HCT116 (cell line): ENCODE data around the gene MICOS13. TPM values are rescaled to one million over a fixed set of nuclear protein-coding genes. Genes with fewer than 3 reads are reported as not detected.

Experiments
- ATAC-seq: fragments of 200-7000 bp; cut with Tn5 transposase; 2 replicates; pipeline ENCODE4 v1.9.1; 2020; ENCODE audit warnings: mild to moderate bottlenecking, moderate library complexity
- BruUV-seq: library from RNA; stranded (reverse); fragments of 400-500 nt; replicated peaks from 2 replicates; lab custom pipeline; 2021; lab: Mats Ljungman, UMichigan
- CTCF ChIA-PET: fragments of 300-600 bp; sonication (Branson Sonifier 250); formaldehyde crosslinking; loops from one replicate; lab custom pipeline; 2021; ENCODE audit warnings: antibody characterized with exemption; lab: Charles Lee
- POLR2A ChIA-PET: fragments of 300-600, 350-600 bp; sonication (Branson Sonifier 250); formaldehyde crosslinking; loops from one replicate; lab custom pipeline; 2021; ENCODE audit warnings: antibody characterized with exemption; lab: Charles Lee
- RAD21 ChIA-PET, 2 experiments: fragments of 300-600 bp; sonication (Branson Sonifier 250); formaldehyde crosslinking; loops; one replicate each; lab custom pipeline; 2023; ENCODE audit warnings: low total read pairs in 2 of 2; ENCODE audit not compliant: uncharacterized antibody in 2 of 2, unreplicated experiment in 2 of 2, low non-redundant PET in 1 of 2; lab: Charles Lee
- DNase-seq: peaks from one replicate; pipeline ENCODE4 v3.0.0-alpha.2; 2010; ENCODE audit warnings: low read depth, low spot score
- H2AFZ ChIP-seq: fragments of 200-600 bp; shearing (Covaris generic), sonication (generic); 2 replicates; pipeline ENCODE4 v1.6.1; 2017; ENCODE audit warnings: low read depth, mixed run types, mixed read lengths, antibody characterized with exemption, low read length; ENCODE audit not compliant: poor library complexity, severe bottlenecking
- H3K27ac ChIP-seq: 2 replicates; pipeline ENCODE4 v1.5.1; 2012; ENCODE audit warnings: low read depth, low read length
- H3K27me3 ChIP-seq: fragments of 200-600 bp; sonication (generic); 2 replicates; pipeline ENCODE4 v1.6.1; 2016; ENCODE audit warnings: mixed run types, low read length, mixed read lengths; ENCODE audit not compliant: insufficient read depth
- H3K36me3 ChIP-seq, 2 experiments: fragments of 200-500 bp in 1 of 2; fragments of 200-600 bp in 1 of 2; sonication (Bioruptor generic) in 1 of 2; sonication (generic) in 1 of 2; 2 replicates each; pipeline versions ENCODE4 v1.5.1 to v1.6.1; 2014 to 2016; ENCODE audit warnings: low read length in 2 of 2, inconsistent platforms in 1 of 2, mixed read lengths in 1 of 2, mixed run types in 1 of 2; ENCODE audit not compliant: insufficient read depth in 2 of 2, control insufficient read depth in 1 of 2
- H3K4me1 ChIP-seq, 2 experiments: fragments of 200-600 bp in 1 of 2; sonication (generic) in 1 of 2; 2 replicates each; pipeline versions ENCODE4 v1.5.1 to v1.6.1; 2012 to 2017; ENCODE audit warnings: low read length in 2 of 2, inconsistent platforms in 1 of 2, mild to moderate bottlenecking in 1 of 2, mixed read lengths in 1 of 2, mixed run types in 1 of 2, moderate library complexity in 1 of 2; ENCODE audit not compliant: insufficient read depth in 2 of 2, control insufficient read depth in 1 of 2
- H3K4me2 ChIP-seq: fragments of 200-600 bp; sonication (generic); 2 replicates; pipeline ENCODE4 v1.6.1; 2017; ENCODE audit warnings: mixed run types, low read length, mixed read lengths
- H3K4me3 ChIP-seq, 2 experiments: fragments of 200-600 bp in 1 of 2; sonication (generic) in 1 of 2; replicated peaks in 1 of 2; 2 replicates each; pipeline ENCODE4 v1.5.1; 2011 to 2016; ENCODE audit warnings: low read length in 2 of 2, control low read depth in 1 of 2, low read depth in 1 of 2, mild to moderate bottlenecking in 1 of 2, mixed read lengths in 1 of 2, mixed run types in 1 of 2
- H3K79me2 ChIP-seq: fragments of 200-600 bp; sonication (generic); 2 replicates; pipeline ENCODE4 v1.6.1; 2017; ENCODE audit warnings: mild to moderate bottlenecking, mixed run types, low read length, moderate library complexity, mixed read lengths; ENCODE audit not compliant: insufficient read depth
- H3K9ac ChIP-seq: fragments of 200-600 bp; sonication (generic); 2 replicates; pipeline ENCODE4 v1.6.1; 2016; ENCODE audit warnings: low read length, mixed read lengths
- H3K9me2 ChIP-seq: fragments of 200-600 bp; sonication (generic), shearing (Covaris generic); 2 replicates; pipeline ENCODE4 v1.6.1; 2017; ENCODE audit warnings: mixed run types, mild to moderate bottlenecking, moderate library complexity; ENCODE audit not compliant: insufficient read depth
- H3K9me3 ChIP-seq, 2 experiments: fragments of 200-500 bp in 1 of 2; fragments of 200-600 bp in 1 of 2; sonication (Bioruptor generic) in 1 of 2; sonication (generic) in 1 of 2; 2 replicates each; pipeline ENCODE4 v1.6.1; 2014 to 2017; ENCODE audit warnings: low read length in 2 of 2, mixed read lengths in 2 of 2, inconsistent platforms in 1 of 2, low read depth in 1 of 2, mild to moderate bottlenecking in 1 of 2, mixed run types in 1 of 2, moderate library complexity in 1 of 2; ENCODE audit not compliant: control insufficient read depth in 1 of 2, insufficient read depth in 1 of 2
- H4K20me1 ChIP-seq: fragments of 200-600 bp; sonication (generic), shearing (Covaris generic); 2 replicates; pipeline ENCODE4 v1.6.1; 2017; ENCODE audit warnings: mixed run types, mild to moderate bottlenecking, moderate library complexity; ENCODE audit not compliant: insufficient read depth
- CBX3 ChIP-seq: IDR thresholded peaks from 2 replicates; pipeline ENCODE4 v1.6.1; 2012; ENCODE audit warnings: low read depth
- EGR1 ChIP-seq: IDR thresholded peaks from 2 replicates; pipeline ENCODE4 v1.6.1; 2012; ENCODE audit warnings: low read depth
- EZH2 ChIP-seq: fragments of 200-600 bp; sonication (generic); IDR thresholded peaks from 2 replicates; pipeline ENCODE4 v1.6.1; 2017; ENCODE audit warnings: antibody characterized with exemption, mixed run types
- FOSL1 ChIP-seq: IDR thresholded peaks from 2 replicates; pipeline ENCODE4 v1.6.1; 2012; ENCODE audit warnings: low read depth
- JUND ChIP-seq: IDR thresholded peaks from 2 replicates; pipeline ENCODE4 v1.6.1; 2012
- SIN3A ChIP-seq: IDR thresholded peaks from 2 replicates; pipeline ENCODE4 v1.6.1; 2012; ENCODE audit warnings: low read depth
- SP1 ChIP-seq: IDR thresholded peaks from 2 replicates; pipeline ENCODE4 v1.6.1; 2012; ENCODE audit warnings: low read depth
- TCF7L2 ChIP-seq: IDR thresholded peaks from 2 replicates; pipeline ENCODE4 v1.7.0; 2011; ENCODE audit warnings: borderline replicate concordance, inconsistent platforms; ENCODE audit not compliant: insufficient read depth, insufficient read length; ENCODE audit errors: extremely low read depth
- ZFX ChIP-seq: fragments of 450-650 bp; IDR thresholded peaks from 2 replicates; pipeline ENCODE4 v1.6.1; 2017
- ZNF274 ChIP-seq: fragments of 200-500 bp; sonication (Bioruptor generic); IDR thresholded peaks from 2 replicates; pipeline ENCODE4 v1.6.1; 2014; ENCODE audit warnings: mild to moderate bottlenecking, low read depth, low read length, inconsistent platforms
- intact Hi-C: fragments of 100-400 bp; cut with micrococcal nuclease; formaldehyde crosslinking; loops from 2 replicates; pipeline ENCODE4 v1.10.0; 2022
- total RNA-seq: library from RNA; stranded (reverse); gene quantifications from one replicate; pipeline ENCODE4 v1.2.1, GENCODE V29; 2021; ENCODE audit not compliant: unreplicated experiment
- TF ChIP-seq, protein P1 (sequence below): IDR thresholded peaks from 2 replicates; pipeline ENCODE4 v1.6.1; 2012
- TF ChIP-seq, protein P2 (sequence below), 3 experiments: fragments of 200-600 bp in 1 of 3; sonication (generic) in 1 of 3; IDR thresholded peaks in 2 of 3; conservative IDR thresholded peaks in 1 of 3; 2 replicates each; pipeline ENCODE4 v1.5.1; 2012 to 2017; ENCODE audit warnings: low read depth in 2 of 3, low read length in 2 of 3, antibody characterized with exemption in 1 of 3, borderline replicate concordance in 1 of 3, control low read depth in 1 of 3, mild to moderate bottlenecking in 1 of 3, mixed read lengths in 1 of 3, mixed run types in 1 of 3, moderate library complexity in 1 of 3; ENCODE audit not compliant: insufficient read depth in 1 of 3
- TF ChIP-seq, protein P3 (sequence below): IDR thresholded peaks from 2 replicates; pipeline ENCODE4 v1.6.1; 2012

Gene MICOS13
- total RNA-seq, 1 experiment from 2014 or later, result 61.6 TPM

DNA sequence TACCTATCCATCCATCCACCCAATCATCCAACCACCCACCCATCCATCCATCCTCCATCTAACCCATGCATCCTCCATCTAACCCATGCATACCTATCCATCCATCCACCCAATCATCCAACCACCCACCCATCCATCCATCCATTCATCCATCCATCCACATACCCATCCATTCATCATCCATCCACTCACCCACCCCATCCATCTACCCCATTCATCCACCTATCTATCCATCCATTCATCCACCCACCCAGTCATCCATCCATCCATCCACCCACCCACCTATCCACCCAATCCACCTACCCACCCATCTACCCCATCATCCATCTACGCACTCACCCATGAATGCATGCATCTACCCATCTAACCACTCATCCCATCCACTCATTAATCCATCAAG lies 6.6 kb downstream of the MICOS13 start:
- BruUV-seq, result no TSS peak
- ChIA-PET RAD21 (no interaction called here), CTCF (no interaction called here), POLR2A (no interaction called here)
- H2AFZ ChIP-seq, result no peak overlapping the region
- peaks cover 3 to 10% of the 10 kb centered on the region in 2 experiments; a peak in 2 of 4 replicates for H3K36me3 ChIP-seq
- no peaks in the 10 kb centered on the region for H3K79me2 ChIP-seq
- no peak overlapping the region for H3K4me2 ChIP-seq
- DNase-seq, result no peak
- intact Hi-C loops, result no loop called here
- no peaks in the 10 kb centered on the region for H3K27me3 ChIP-seq
- H3K9me2 ChIP-seq, result no peaks in the 10 kb centered on the region
- no peak for TF ChIP-seq FOSL1
- TF ChIP-seq SIN3A, result no peak
- TF ChIP-seq, protein P1, sequence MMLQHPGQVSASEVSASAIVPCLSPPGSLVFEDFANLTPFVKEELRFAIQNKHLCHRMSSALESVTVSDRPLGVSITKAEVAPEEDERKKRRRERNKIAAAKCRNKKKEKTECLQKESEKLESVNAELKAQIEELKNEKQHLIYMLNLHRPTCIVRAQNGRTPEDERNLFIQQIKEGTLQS, result no peak
- TF ChIP-seq EGR1, result no peak
- no peak for TF ChIP-seq TCF7L2
- TF ChIP-seq, protein P2, sequence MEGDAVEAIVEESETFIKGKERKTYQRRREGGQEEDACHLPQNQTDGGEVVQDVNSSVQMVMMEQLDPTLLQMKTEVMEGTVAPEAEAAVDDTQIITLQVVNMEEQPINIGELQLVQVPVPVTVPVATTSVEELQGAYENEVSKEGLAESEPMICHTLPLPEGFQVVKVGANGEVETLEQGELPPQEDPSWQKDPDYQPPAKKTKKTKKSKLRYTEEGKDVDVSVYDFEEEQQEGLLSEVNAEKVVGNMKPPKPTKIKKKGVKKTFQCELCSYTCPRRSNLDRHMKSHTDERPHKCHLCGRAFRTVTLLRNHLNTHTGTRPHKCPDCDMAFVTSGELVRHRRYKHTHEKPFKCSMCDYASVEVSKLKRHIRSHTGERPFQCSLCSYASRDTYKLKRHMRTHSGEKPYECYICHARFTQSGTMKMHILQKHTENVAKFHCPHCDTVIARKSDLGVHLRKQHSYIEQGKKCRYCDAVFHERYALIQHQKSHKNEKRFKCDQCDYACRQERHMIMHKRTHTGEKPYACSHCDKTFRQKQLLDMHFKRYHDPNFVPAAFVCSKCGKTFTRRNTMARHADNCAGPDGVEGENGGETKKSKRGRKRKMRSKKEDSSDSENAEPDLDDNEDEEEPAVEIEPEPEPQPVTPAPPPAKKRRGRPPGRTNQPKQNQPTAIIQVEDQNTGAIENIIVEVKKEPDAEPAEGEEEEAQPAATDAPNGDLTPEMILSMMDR (IDR thresholded peaks at IDR 0.05 in 2 of 3, conservative IDR thresholded peaks at IDR 0.05 in 1 of 3; ENCODE audit: borderline replicate concordance in 1 of 3, insufficient read depth in 1 of 3, low read depth in 2 of 3, low read length in 2 of 3), result no peak
- TF ChIP-seq SP1, result no peak
- TF ChIP-seq JUND, result no peak
- TF ChIP-seq CBX3, result no peak
- TF ChIP-seq ZFX, result no peak
- TF ChIP-seq, protein P3, sequence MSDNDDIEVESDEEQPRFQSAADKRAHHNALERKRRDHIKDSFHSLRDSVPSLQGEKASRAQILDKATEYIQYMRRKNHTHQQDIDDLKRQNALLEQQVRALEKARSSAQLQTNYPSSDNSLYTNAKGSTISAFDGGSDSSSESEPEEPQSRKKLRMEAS, result no peak
- TF ChIP-seq ZNF274, result no peak
- no peak for TF ChIP-seq EZH2
- ATAC-seq, result no peak
- H3K4me1 ChIP-seq, result no peaks in the 10 kb centered on the region
- H3K4me3 ChIP-seq, result no peak overlapping the region
- no peaks in the 10 kb centered on the region for H4K20me1 ChIP-seq
- no peak overlapping the region for H3K9ac ChIP-seq
- no peak overlapping the region for H3K27ac ChIP-seq
- H3K9me3 ChIP-seq, result no peaks in the 10 kb centered on the region
